GM18867 (cell line): ENCODE measurements around the gene RILP.

Experiments used
- ATAC-seq: cut with Tn5 transposase; IDR thresholded peaks from one replicate; pipeline ENCODE4 v1.9.1; 2021; ENCODE audit warnings: mild to moderate bottlenecking, moderate library complexity; ENCODE audit not compliant: unreplicated experiment

The RILP gene

DNA sequence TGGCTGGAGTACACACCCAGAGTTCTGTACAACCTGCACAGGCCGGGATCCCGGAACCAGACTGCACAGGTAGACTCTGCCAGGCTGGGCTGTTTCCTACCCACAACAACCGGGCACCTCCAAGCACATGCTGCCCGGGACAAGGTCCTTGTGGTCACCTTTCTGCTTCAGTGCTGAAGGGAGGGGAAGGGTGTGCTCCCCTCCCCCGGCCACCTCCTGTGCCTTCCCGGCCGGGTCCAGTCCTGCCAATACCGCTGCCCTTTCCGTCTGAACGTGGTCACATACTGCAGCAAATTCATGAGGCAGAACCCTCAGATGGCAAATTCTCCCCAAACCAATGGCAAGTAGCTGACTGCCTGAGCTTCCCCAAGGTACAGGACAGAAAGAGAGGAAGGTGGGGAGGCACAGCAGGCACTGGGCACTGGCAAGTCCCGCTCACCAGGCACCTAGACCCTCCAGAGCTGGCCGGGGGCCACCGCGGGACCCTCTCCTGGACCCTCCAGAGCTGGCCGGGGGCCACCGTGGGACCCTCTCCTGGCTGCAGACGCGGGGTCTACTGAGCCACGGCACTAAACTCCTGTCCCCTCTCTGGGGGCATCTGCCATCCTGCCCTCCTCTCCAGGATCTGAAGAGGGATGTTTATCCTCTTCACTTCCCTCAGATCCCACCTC is 43.9 kb downstream of the RILP start:
- no peak for ATAC-seq

GRCh38 chr17:1604831-1605528 is 44.7 kb downstream of the RILP start:
- no peak for ATAC-seq

- ATAC-seq, result no peak
These were observed 48.1 kb downstream of the RILP start for GRCh38 chr17:1601571-1601970.

DNA sequence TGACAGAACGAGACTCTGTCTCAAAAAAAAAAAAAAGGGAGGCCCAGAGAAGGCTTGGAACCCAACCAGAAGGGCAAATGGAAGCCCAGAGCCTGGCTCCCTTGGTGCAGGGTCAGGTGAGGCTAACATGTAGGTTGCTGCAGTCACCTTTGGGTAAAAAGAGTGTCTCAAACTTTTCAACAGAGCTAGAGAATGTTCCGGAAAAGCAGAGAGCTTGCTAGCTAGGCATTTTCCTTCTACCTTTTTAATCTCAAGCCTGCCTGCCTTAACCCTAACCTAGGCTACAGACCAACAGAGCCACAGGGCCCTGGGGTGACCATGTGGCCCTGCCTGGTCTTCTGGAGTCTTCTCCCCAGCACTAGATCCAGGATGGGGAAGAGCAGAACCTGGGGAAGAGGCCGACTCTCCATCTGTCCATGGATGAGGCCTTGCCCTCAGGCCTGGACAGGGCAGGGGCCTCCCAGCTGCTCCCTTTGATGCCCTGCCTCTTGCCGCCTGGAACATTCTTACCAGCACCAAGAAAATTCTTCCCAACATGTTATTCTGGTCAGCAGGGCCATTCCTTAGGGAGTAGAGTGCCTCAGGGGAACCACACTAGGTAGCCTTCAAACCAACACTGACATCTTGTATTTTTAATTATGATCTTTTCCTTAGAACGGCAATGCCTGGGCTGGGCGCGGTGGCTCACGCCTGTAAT is 51.1 kb downstream of the RILP start:
- no peak for ATAC-seq

GRCh38 chr17:1597861-1598342 is 51.8 kb downstream of the RILP start:
- ATAC-seq, result no peak
